KOPT-K1 (cell line): Measurements from ENCODE around the gene BCL2.

Source experiments
- H3K27ac ChIP-seq: fragments of 200-600 bp; sonication (generic); 2 replicates; pipeline ENCODE4 v1.5.1; 2016; ENCODE audit warnings: antibody characterized with exemption, mild to moderate bottlenecking, low read depth, low read length; ENCODE audit not compliant: poor library complexity, severe bottlenecking
- H3K36me3 ChIP-seq: fragments of 200-600 bp; sonication (generic); 2 replicates; pipeline ENCODE4 v1.5.1; 2017; ENCODE audit warnings: antibody characterized with exemption, mild to moderate bottlenecking, low read length, moderate library complexity; ENCODE audit not compliant: insufficient read depth
- H3K9me3 ChIP-seq: fragments of 200-600 bp; sonication (generic); 2 replicates; pipeline ENCODE4 v1.5.1; 2017; ENCODE audit warnings: antibody characterized with exemption, low read length, mild to moderate bottlenecking; ENCODE audit not compliant: insufficient read depth, poor library complexity, severe bottlenecking

Gene BCL2

GRCh38 chr18:63266888-63267790 lies 52.4 kb downstream of the BCL2 start:
- Histone ChIP-seq H3K36me3 (no peaks in the 10 kb centered on the region), H3K9me3 (no peaks in the 10 kb centered on the region), H3K27ac (peak overlapping the region; percentile 35)

- no peaks in the 10 kb centered on the region for H3K36me3 ChIP-seq
- H3K27ac ChIP-seq = no peak overlapping the region
- no peaks in the 10 kb centered on the region for H3K9me3 ChIP-seq
These were observed 54.2 kb downstream of the BCL2 start for GRCh38 chr18:63265326-63265725.

- Histone ChIP-seq H3K27ac (no peak overlapping the region), H3K9me3 (no peaks in the 10 kb centered on the region), H3K36me3 (no peaks in the 10 kb centered on the region)
These were observed 54.7 kb downstream of the BCL2 start for GRCh38 chr18:63264871-63265270.

GRCh38 chr18:63263444-63263843 lies 56.1 kb downstream of the BCL2 start:
- no peak overlapping the region for H3K27ac ChIP-seq
- no peaks in the 10 kb centered on the region for H3K36me3 ChIP-seq
- no peaks in the 10 kb centered on the region for H3K9me3 ChIP-seq

GRCh38 chr18:63262369-63263335 lies 56.9 kb downstream of the BCL2 start:
- no peak overlapping the region for H3K27ac ChIP-seq
- H3K9me3 ChIP-seq = no peaks in the 10 kb centered on the region
- H3K36me3 ChIP-seq = no peaks in the 10 kb centered on the region

GRCh38 chr18:63261029-63261428 lies 58.5 kb downstream of the BCL2 start:
- Histone ChIP-seq H3K36me3 (no peaks in the 10 kb centered on the region; the same call in 1 of the 2 replicates), H3K9me3 (no peaks in the 10 kb centered on the region), H3K27ac (no peak overlapping the region)

- Histone ChIP-seq H3K27ac (no peak overlapping the region), H3K36me3 (no peaks in the 10 kb centered on the region; the same call in 1 of the 2 replicates), H3K9me3 (no peaks in the 10 kb centered on the region)
These were observed 59.2 kb downstream of the BCL2 start for GRCh38 chr18:63260380-63260754.

GRCh38 chr18:63259567-63260379 lies 59.8 kb downstream of the BCL2 start:
- H3K27ac ChIP-seq = no peak overlapping the region

GRCh38 chr18:63258749-63259566 lies 60.6 kb downstream of the BCL2 start:
- H3K27ac ChIP-seq = no peak overlapping the region
- no peaks in the 10 kb centered on the region; the same call in 1 of the 2 replicates for H3K36me3 ChIP-seq

More at GRCh38 chr18:63259567-63260379, 59.8 kb downstream of the BCL2 start:
- Histone ChIP-seq H3K9me3 (no peaks in the 10 kb centered on the region), H3K36me3 (no peaks in the 10 kb centered on the region; the same call in 1 of the 2 replicates)

GRCh38 chr18:63257453-63257852 lies 62.1 kb downstream of the BCL2 start:
- no peak overlapping the region for H3K27ac ChIP-seq
- peaks cover 7% of the 10 kb centered on the region; the same call in 1 of the 2 replicates for H3K36me3 ChIP-seq
- H3K9me3 ChIP-seq = no peaks in the 10 kb centered on the region

More at GRCh38 chr18:63258749-63259566, 60.6 kb downstream of the BCL2 start:
- no peaks in the 10 kb centered on the region for H3K9me3 ChIP-seq

GRCh38 chr18:63255435-63255834 lies 64.1 kb downstream of the BCL2 start:
- Histone ChIP-seq H3K9me3 (no peaks in the 10 kb centered on the region), H3K27ac (no peak overlapping the region), H3K36me3 (peaks cover 10% of the 10 kb centered on the region; the same call in 1 of the 2 replicates)

- no peak overlapping the region for H3K27ac ChIP-seq
- no peaks in the 10 kb centered on the region for H3K9me3 ChIP-seq
- H3K36me3 ChIP-seq = peaks cover 10% of the 10 kb centered on the region; the same call in 1 of the 2 replicates
These were observed 64.7 kb downstream of the BCL2 start for GRCh38 chr18:63254716-63255399.
